IMR-90 (cell line): Measurements from ENCODE around the gene ANKRD13D.

Experiments
- BHLHE40 ChIP-seq: fragments of 150-350 bp; IDR thresholded peaks from 2 replicates; pipeline ENCODE4 v1.6.1; 2016; ENCODE audit warnings: mild to moderate bottlenecking, low read depth, low read length
- CEBPB ChIP-seq: IDR thresholded peaks from 2 replicates; pipeline ENCODE4 v1.6.1; 2012; ENCODE audit warnings: low read depth, low read length, improper control_type of control experiment
- CTCF ChIP-seq: conservative IDR thresholded peaks from 2 replicates; pipeline ENCODE4 v1.5.1; 2012; ENCODE audit warnings: mild to moderate bottlenecking, low read depth, low read length, improper control_type of control experiment
- FOS ChIP-seq: fragments of 150-350 bp; IDR thresholded peaks from 2 replicates; pipeline ENCODE4 v1.6.1; 2016; ENCODE audit warnings: low read depth, low read length
- MAZ ChIP-seq: IDR thresholded peaks from 2 replicates; pipeline ENCODE4 v1.6.1; 2012; ENCODE audit warnings: low read depth, mild to moderate bottlenecking, low read length, improper control_type of control experiment, moderate library complexity, borderline replicate concordance
- MXI1 ChIP-seq: IDR thresholded peaks from 2 replicates; pipeline ENCODE4 v1.6.1; 2012; ENCODE audit warnings: low read depth, mild to moderate bottlenecking, low read length, moderate library complexity, borderline replicate concordance
- POLR2A ChIP-seq: IDR thresholded peaks from 2 replicates; pipeline ENCODE4 v1.6.1; 2012; ENCODE audit warnings: mild to moderate bottlenecking, low read depth, low read length
- RAD21 ChIP-seq: IDR thresholded peaks from 2 replicates; pipeline ENCODE4 v1.6.1; 2012; ENCODE audit warnings: low read length, improper control_type of control experiment
- SMC3 ChIP-seq: fragments of 150-350 bp; IDR thresholded peaks from 2 replicates; pipeline ENCODE4 v1.6.1; 2016; ENCODE audit warnings: low read depth, mild to moderate bottlenecking, antibody characterized with exemption, low read length, moderate library complexity

- TF ChIP-seq POLR2A: no peak
- no peak for TF ChIP-seq CTCF
- no peak for TF ChIP-seq BHLHE40
- no peak for TF ChIP-seq RAD21
- no peak for TF ChIP-seq MXI1
- TF ChIP-seq SMC3: no peak
- no peak for TF ChIP-seq CEBPB
- no peak for TF ChIP-seq FOS
- TF ChIP-seq MAZ: no peak
These were observed 30.9 kb downstream of the ANKRD13D start for GRCh38 chr11:67320011-67320410.
